Mucosa of rectum (tissue), 2 donors: ENCODE results near the gene CFAP410.

Experiments
- H3K27ac ChIP-seq, 2 donors: one replicate each; pipeline ENCODE4 v1.7.0; 2013; ENCODE audit warnings: inconsistent platforms in 2 of 2, low read depth in 2 of 2, low read length in 2 of 2
- H3K27me3 ChIP-seq, 2 donors: one replicate each; pipeline ENCODE4 v1.7.0; 2013; ENCODE audit warnings: low read length in 2 of 2; ENCODE audit not compliant: control insufficient read depth in 2 of 2, insufficient read depth in 2 of 2
- H3K36me3 ChIP-seq, 2 donors: one replicate each; pipeline ENCODE4 v1.7.0; 2013; ENCODE audit warnings: low read length in 2 of 2; ENCODE audit not compliant: control insufficient read depth in 2 of 2, insufficient read depth in 2 of 2
- H3K4me1 ChIP-seq, 2 donors: one replicate each; pipeline ENCODE4 v1.7.0; 2013; ENCODE audit warnings: low read length in 2 of 2, mild to moderate bottlenecking in 1 of 2; ENCODE audit not compliant: control insufficient read depth in 2 of 2, insufficient read depth in 2 of 2
- H3K4me3 ChIP-seq, 2 donors: one replicate each; pipeline ENCODE4 v1.7.0; 2013; ENCODE audit warnings: low read length in 2 of 2
- H3K9ac ChIP-seq, 2 donors: one replicate each; pipeline ENCODE4 v1.7.0; 2013; ENCODE audit warnings: low read length in 2 of 2, low read depth in 1 of 2, mild to moderate bottlenecking in 1 of 2
- H3K9me3 ChIP-seq, 2 donors: one replicate each; pipeline ENCODE4 v1.7.0; 2013; ENCODE audit warnings: low read length in 2 of 2; ENCODE audit not compliant: control insufficient read depth in 2 of 2
- donor health status: healthy.
- donor health status: Normal muscosa, but diverticular disease.

Gene CFAP410

GRCh38 chr21:44330698-44331097 is 8.5 kb downstream of the CFAP410 start:
- Histone ChIP-seq H3K27me3 (no peaks in the 10 kb centered on the region), H3K36me3 (peaks cover 6 to 11% of the 10 kb centered on the region in 2 donors), H3K4me1 (no peaks in the 10 kb centered on the region), H3K4me3 (no peak overlapping the region), H3K9me3 (no peaks in the 10 kb centered on the region), H3K9ac (no peak overlapping the region), H3K27ac (no peak overlapping the region)

DNA sequence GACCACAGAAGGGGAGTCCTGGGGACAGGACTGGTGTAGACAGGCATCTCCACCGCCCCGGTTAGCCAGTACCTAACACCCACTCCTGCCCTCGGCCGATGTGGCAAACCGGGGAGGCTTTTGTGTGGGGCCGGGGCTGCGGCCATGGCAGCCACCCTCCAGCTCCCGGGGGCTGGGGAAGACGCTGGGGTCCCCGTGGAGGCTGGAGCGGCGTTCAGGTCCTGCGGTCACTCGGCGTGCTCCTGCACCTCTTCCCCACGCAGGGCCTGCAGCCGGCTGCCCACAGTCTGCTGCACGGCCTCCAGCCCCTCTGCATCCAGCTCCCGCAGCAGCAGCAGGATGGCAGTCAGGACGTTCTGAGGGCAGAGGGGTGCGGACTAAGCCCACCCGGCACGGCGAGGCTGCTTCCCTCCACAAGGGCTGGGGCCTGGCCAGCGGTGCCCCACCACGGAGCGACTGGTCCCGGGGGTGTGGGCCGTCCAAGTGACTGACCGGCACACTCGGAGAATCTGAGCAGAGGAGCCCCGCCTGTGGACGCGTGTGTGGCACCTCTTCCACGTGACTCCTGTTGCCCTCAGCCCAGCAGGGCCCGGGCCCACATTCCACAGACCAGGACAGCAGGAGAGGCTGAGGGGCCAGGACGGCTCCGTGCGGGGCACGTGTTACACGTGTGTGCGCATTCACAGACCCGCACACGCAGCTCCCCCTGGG is 9.1 kb downstream of the CFAP410 start:
- peaks cover 8% of the 10 kb centered on the region in 2 donors for H3K36me3 ChIP-seq
- H3K9ac ChIP-seq, result no peak overlapping the region
- H3K27ac ChIP-seq, result no peak overlapping the region
- H3K4me1 ChIP-seq, result no peaks in the 10 kb centered on the region
- H3K4me3 ChIP-seq, result no peak overlapping the region
- no peaks in the 10 kb centered on the region for H3K9me3 ChIP-seq
- H3K27me3 ChIP-seq, result no peaks in the 10 kb centered on the region

- H3K9ac ChIP-seq, result no peak overlapping the region
- H3K4me1 ChIP-seq, result no peaks in the 10 kb centered on the region
- H3K36me3 ChIP-seq, result peaks cover 15% of the 10 kb centered on the region in 2 donors
- H3K27me3 ChIP-seq, result no peaks in the 10 kb centered on the region
- H3K27ac ChIP-seq, result no peak overlapping the region
- H3K4me3 ChIP-seq, result no peak overlapping the region
- no peaks in the 10 kb centered on the region for H3K9me3 ChIP-seq
These were observed 9.9 kb downstream of the CFAP410 start for GRCh38 chr21:44329086-44329889.

DNA sequence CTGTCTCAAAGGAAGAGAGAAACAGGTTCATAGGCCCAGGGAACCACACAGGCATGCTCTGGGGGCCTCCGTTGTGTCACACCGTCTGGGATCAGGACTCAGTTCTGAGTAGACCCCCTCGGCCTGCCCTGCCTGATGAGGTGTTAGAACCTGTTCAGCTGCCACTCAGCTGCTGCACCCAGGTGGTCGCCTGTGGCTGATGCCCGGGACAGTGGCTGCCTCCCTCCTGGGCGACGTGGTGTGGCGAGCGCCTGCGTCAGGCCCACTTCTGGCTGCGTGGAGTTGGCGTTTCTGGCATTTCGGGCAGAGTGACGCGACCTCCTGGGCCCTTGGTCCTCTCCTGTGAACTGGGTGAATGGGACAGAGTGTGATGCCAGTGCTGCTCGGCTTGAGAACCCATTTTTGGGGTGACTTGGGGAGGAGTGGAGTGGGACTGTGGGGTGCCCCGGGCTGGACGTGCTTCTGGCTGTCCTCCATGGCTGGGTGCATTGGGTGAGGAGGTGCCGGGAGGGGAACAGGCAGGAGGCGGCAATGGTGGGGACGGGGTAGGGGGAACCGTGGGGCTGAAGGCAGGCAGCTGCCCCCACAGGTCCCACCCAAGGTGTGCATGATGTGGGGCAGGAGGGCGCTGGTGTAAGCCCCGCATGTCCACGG is 10.8 kb downstream of the CFAP410 start:
- H3K4me1 ChIP-seq, result no peaks in the 10 kb centered on the region
- no peak overlapping the region for H3K4me3 ChIP-seq
- peaks cover 23 to 24% of the 10 kb centered on the region in 2 donors for H3K36me3 ChIP-seq
- no peaks in the 10 kb centered on the region for H3K27me3 ChIP-seq
- no peaks in the 10 kb centered on the region for H3K9me3 ChIP-seq
- H3K9ac ChIP-seq, result no peak overlapping the region
- H3K27ac ChIP-seq, result no peak overlapping the region

DNA sequence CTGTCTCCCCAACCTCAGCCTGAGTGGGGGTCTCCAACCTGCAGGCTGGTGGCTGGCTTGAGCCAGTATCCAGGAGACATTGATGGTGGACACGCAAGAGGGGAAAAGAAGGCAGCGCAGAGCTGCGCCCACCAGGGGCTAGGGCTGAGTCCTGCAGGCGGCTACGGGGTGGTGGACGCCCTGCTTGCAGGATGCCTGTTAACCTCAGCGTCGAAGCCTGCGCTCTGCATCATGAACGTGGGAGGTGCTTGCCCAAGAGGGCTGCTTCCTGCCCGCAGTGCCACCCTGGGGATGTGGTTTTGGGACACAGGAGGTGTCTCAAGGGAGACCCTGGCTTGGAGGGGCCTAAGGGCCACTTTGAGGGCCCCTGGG is 11.6 kb downstream of the CFAP410 start:
- Histone ChIP-seq H3K36me3 (peaks cover 26 to 29% of the 10 kb centered on the region in 2 donors), H3K27ac (no peak overlapping the region), H3K27me3 (no peaks in the 10 kb centered on the region), H3K4me1 (no peaks in the 10 kb centered on the region), H3K9ac (no peak overlapping the region), H3K9me3 (no peaks in the 10 kb centered on the region), H3K4me3 (no peak overlapping the region)

DNA sequence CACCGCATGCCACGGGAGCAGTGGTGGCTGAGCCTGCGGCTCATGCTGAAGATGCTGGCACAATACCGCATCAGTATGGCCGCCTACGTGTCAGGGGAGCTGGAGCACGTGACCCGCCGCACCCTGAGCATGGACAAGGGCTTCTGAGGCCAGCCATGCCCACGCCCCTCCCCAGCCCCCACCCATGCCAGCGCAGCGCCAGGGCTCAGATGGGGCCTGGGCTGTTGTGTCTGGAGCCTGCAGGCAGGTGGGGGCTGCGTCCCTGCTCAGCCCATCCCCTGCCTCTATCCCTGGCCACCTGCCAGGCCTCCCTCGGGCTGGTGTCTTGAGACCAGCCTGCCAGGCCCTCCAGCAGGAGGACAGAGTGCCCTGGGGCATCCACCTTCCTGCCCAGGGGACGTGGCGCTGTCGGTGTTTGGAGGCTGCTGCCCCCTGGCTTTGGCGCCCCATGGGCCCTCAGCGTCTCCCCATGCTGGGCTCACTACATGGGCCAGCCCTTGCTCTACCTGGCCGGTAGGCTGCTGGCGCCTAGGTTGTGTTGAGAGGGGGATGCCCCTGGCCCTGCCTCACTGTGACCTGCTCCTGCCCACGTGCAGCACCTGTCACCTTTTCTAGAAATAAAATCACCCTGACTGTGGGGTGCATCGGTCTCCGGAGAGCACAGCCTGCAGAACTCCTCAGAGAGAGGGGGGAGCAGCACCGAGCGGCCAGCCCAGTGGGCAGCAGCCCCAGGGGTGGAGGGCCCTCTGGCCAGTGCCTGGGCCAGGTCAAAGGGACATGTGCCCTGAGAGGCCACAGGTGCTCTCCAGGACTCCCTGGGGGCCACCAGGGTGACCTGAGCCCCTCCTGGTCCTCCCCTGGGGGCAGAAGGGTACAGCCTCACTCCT is 12.2 kb downstream of the CFAP410 start:
- Histone ChIP-seq H3K4me3 (no peak overlapping the region), H3K27me3 (no peaks in the 10 kb centered on the region), H3K9ac (no peak overlapping the region), H3K27ac (no peak overlapping the region), H3K9me3 (no peaks in the 10 kb centered on the region), H3K36me3 (peaks cover 33% of the 10 kb centered on the region in 2 donors), H3K4me1 (no peaks in the 10 kb centered on the region)

- no peaks in the 10 kb centered on the region for H3K9me3 ChIP-seq
- H3K36me3 ChIP-seq, result peaks cover 28 to 36% of the 10 kb centered on the region in 2 donors
- H3K27ac ChIP-seq, result no peak overlapping the region
- no peak overlapping the region for H3K9ac ChIP-seq
- no peak overlapping the region for H3K4me3 ChIP-seq
- H3K27me3 ChIP-seq, result no peaks in the 10 kb centered on the region
- no peaks in the 10 kb centered on the region for H3K4me1 ChIP-seq
These were observed 12.9 kb downstream of the CFAP410 start for GRCh38 chr21:44326272-44326647.

DNA sequence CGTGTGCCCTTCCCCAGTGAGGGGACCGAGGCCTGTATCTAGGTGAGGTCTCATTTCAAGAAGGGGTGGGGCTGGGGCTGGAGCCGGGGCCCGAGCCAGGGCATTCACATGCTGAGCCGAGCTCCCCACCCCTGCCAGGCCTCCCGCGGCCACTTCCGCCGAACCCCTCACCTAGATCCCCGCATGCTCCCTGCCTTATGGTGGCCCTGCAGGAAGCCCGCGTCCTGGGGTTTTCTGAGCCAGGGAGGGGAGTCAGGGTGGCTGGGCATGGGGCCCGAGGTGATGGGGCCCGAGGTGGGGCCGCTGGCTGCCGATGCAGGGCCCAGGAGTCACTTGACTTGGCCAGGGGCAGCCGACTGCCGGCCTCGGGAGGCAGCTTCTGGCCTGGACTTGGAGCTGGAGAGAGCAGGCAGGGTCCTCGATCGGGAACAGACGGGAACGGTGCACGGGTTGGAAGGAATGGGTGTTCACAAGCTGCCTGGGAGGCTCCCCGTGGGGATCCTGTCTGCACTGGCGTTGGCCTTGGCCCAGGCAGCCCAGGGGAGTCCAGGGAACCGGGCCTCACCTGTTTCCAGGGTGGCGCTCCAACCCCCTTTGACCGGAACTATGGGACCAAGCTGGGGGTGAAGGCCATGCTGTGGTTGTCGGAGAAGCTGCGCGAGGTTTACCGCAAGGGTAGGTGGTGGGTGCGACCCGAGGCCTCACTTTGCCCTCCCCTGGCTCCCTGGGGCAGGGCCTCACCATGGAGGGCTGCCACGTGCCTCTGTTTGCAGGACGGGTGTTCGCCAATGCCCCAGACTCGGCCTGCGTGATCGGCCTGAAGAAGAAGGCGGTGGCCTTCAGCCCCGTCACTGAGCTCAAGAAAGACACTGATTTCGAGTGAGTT is 13.6 kb downstream of the CFAP410 start:
- Histone ChIP-seq H3K4me1 (no peaks in the 10 kb centered on the region), H3K36me3 (peaks cover 28 to 40% of the 10 kb centered on the region in 2 donors), H3K9ac (no peak overlapping the region), H3K27me3 (no peaks in the 10 kb centered on the region), H3K4me3 (no peak overlapping the region), H3K9me3 (no peaks in the 10 kb centered on the region), H3K27ac (no peak overlapping the region)

- no peaks in the 10 kb centered on the region for H3K4me1 ChIP-seq
- no peaks in the 10 kb centered on the region for H3K27me3 ChIP-seq
- no peaks in the 10 kb centered on the region for H3K9me3 ChIP-seq
- no peak overlapping the region for H3K27ac ChIP-seq
- no peak overlapping the region for H3K4me3 ChIP-seq
- H3K9ac ChIP-seq, result no peak overlapping the region
- H3K36me3 ChIP-seq, result peaks cover 28 to 42% of the 10 kb centered on the region in 2 donors
These were observed 14.4 kb downstream of the CFAP410 start for GRCh38 chr21:44324854-44325107.
